Measurements from ENCODE around the gene FMO2.

The FMO2 gene

DNA sequence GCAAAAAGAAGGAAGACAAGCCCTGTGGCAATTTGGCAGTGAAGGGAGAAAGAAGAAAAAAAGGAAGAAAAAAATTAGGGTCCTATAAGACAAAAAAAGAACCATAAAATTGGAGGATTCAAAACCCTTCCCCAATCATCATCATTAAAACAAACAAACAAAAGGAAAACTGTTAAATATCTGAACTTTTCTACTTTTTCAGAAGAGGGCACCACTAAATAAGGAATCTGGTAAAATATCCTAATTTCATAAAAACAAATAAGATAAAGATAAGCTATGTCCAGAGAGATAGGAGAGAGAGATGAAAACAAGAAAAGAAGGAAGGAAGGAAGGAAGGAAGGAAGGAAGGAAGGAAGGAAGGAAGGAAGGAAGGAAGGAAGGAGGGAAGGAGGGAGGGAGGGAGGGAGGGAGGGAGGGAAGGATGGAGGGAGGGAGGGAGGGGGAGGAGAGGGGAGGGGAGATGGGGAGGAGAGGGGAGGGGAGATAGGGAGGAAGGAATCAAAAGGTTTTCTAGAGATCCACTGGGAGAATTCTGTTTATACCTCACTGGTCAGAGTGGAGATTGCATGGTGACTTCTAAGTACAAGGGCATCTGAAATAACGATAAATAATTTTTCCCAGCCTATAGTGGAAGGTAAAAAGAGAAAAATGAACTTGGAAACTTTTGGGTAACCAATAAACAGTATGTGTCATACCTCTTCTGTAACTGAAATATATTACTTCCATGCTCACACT, 10.4 kb upstream of the FMO2 start:
- DNase-seq (ENCODE audit: low read depth) = no peak

DNA sequence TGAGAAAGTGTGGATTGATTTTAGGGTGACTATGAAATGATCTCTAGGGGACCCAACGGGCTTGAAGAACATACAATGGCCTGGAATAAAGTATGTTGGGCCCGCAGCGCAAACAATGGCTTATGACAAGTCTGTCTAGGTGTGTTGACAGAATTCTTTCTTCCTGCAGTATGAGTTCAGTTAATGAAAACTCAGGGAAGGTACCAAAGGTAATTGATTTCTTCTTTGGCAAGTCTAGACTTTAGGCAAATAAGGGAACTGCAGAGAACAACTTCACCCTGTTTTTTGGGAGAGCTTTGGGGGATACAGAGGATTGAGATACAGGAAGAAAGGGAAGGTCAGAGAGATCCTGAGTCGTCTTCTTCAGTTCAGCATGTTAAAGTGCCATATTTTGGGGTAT, 7.8 kb upstream of the FMO2 start:
- DNase-seq (ENCODE audit: low read depth) = no peak

DNA sequence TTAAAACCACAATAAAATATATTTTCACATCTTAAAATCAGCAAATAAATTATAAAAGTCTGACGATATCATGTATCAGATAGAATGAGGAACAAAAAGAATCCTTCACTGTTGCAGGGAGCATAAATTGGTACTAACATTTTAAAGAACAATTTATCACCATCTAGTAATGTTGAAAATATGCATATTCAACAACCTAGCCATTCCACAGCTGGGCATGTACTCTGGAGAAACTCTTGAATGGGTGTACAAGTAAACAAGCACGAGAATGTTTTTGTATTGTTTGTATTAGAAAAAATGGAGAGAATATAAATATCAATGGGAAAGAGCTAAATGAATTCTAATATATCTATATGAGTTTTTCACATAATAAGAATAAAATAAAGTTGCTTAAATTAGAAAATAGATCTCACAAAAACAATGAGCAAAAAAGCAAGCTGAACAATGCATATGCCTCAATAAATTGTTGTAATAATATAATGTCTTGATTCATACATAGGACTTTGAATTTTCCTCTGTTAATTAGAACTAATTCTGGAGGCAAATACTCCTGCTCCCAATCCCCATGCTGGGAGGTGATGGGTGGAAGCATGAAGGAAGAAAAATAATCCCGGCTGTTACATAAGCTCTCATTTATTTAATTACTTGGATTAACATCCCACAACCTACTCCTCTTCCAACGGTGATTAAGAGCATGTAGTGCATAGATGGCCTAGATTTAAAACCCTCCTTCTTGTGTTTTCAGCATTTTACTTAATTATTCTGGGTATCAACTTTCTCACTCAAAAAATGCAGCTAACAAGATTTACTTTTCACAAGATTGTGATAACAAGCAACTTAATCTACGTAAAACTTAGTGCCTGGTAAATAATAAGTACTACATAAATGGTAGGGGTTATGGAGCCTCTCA, 5.5 kb upstream of the FMO2 start:
- no peak for DNase-seq (ENCODE audit: low read depth)

GRCh38 chr1:171180670-171181069, 4.4 kb upstream of the FMO2 start:
- DNase-seq (ENCODE audit: low read depth) = no peak

DNA sequence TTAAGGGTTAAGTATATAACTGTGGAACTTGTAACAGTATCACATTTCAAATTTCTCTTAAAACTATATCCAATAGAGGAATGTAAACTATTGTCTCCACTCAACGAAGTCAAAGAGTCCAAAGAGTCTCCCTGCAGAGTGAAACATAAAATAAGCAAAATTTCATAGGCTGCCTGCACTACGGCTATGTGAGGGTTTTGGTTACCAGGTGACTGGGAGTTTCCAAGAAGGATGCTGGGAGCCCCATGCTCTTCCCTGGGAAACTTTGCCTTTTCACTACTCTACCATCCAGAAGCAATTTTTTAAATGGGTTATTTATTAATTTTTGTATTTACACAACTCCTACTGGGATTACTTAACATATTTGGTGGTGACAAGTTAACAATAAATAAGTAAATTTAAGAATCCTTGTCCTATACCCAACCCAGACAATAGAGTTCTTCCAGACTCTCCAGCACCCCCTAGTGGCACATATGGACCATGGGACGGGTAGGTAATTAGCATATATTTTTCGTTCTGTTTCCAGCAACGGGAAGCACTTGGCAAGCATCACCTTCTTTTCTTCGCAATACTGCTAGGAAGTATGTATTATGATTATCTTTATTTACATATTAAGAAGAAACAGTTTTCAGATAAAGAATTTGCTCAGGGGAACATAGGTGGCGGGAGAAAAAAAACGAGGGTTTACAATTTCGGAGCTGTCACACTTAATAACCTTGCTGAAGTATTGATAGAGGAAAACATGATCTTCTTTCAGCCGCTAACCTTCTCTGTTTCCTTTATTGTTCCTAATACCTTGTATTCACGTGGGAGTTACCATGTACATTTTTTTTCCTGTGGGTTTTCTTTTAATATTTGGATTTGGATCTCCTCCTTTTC, 3.5 kb downstream of the FMO2 start:
- peak; percentile 38 for DNase-seq (ENCODE audit: low read depth)

- DNase-seq (ENCODE audit: low read depth) = no peak
These were observed 6.9 kb downstream of the FMO2 start for GRCh38 chr1:171191992-171192391.

GRCh38 chr1:171195767-171196166, 10.7 kb downstream of the FMO2 start:
- DNase-seq (ENCODE audit: low read depth) = no peak

- no peak for DNase-seq (ENCODE audit: low read depth)
These were observed 11.3 kb downstream of the FMO2 start for GRCh38 chr1:171196351-171196750.

GRCh38 chr1:171198081-171198480, 13.0 kb downstream of the FMO2 start:
- no peak for DNase-seq (ENCODE audit: low read depth)

GRCh38 chr1:171204296-171204695, 19.2 kb downstream of the FMO2 start:
- DNase-seq (ENCODE audit: low read depth) = no peak

DNA sequence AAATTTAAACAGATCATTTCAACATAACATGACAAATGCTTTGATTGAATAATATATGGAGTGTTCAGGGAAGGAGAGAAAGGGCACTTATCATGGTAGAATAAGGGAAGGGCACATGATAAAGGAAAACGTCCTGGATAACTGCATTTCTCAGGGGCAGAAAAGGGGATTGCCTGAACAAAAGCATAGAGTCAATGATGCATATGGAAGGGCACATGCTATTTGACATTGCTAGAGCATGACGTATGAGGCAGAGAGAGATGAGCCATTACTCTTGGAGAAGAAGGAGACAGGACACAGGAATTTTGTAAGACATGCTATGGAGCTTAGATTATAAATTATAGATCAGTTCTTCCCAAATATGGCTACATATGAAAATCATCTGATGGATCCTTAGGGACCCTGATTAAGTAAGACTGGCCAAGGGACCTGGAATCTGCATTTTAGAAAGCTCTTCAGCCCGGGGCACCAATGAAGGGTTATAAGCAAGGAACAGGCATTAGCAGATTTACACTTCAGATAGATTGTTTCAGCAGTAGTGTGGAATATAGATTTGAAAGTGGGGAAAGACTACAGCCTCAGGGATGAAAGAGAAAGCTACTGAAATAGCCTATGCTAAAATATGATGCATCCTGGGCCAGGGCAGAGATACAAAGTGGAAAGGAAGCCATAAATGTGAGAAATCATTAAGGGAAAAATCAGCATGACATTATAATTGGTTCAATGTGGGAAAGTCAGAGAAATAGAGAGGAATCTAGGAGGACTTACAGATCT, 21.3 kb downstream of the FMO2 start:
- no peak for DNase-seq (ENCODE audit: low read depth)

DNA sequence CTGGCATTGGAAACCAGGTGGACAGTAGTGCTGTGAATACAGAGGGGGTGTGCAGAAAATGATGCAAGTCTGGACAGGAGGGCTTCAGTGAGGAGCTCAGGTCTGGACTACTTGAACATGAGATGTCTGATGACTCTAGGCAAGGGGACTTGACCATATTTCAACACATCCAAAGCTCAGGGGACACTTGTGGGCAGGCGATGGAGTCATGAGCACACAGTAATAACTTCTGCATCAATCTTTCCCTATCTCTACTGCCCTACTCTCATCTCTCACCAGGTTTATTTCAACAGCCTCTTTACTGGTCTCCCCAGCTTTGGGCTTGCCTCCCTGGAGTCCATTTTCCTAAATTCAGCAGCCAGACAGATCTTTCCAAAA, 21.9 kb downstream of the FMO2 start:
- DNase-seq (ENCODE audit: low read depth) = no peak

- DNase-seq (ENCODE audit: low read depth) = no peak
These were observed 22.3 kb downstream of the FMO2 start for GRCh38 chr1:171207377-171207776.

DNA sequence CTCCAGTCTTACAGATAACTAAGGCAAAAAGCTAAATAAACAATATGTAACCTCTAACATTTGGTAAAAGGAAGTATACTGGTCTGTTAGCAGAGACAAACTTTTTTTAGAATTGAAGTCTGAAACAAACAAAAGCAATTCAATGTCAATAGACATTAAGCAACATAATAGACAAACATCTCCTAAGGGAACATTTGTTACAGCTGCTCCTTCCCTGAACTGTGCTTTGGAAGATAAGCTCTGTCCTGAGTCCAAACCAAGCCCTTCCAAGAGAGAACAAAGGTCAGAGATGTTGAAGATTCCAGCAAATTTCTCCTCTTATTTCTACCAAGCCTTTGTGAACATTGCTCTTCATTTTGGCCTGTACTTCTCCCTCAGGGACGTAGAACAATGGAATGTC, 25.3 kb downstream of the FMO2 start:
- no peak for DNase-seq (ENCODE audit: low read depth)

DNA sequence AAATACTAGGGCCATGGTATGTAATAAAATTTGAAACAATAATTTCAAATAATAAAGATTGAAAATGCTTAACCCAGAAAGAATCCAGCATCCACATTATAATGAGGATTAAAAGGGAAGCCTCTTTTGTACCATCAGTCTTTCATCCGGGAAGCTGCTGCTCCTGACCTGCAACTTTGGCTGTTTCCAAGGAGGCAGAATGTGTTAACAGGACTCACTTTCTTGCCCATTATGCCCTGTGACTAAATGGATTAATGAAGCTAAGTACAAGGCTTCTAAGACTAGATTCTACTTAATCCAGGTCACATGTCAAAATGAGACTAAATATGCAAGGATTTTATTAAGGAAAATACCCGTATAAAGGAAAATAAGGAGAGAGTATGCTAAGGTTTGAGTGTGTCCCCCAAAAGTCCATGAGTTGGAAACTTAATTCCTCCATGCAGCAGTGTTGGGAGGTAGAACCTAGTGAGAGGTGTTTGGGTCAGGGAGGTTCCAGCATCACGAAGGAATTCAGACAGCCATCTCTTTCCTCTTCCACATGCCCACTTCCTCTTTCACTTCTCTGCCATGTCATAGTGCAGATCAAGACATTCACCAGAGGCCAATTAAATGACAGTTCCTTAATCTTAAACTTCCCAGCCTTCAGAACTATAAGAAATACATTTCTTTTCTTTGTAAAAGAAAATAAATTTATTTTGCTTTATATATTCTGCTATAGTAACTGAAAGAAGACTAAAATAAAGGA, 27.7 kb downstream of the FMO2 start:
- DNase-seq (ENCODE audit: low read depth) = no peak

DNA sequence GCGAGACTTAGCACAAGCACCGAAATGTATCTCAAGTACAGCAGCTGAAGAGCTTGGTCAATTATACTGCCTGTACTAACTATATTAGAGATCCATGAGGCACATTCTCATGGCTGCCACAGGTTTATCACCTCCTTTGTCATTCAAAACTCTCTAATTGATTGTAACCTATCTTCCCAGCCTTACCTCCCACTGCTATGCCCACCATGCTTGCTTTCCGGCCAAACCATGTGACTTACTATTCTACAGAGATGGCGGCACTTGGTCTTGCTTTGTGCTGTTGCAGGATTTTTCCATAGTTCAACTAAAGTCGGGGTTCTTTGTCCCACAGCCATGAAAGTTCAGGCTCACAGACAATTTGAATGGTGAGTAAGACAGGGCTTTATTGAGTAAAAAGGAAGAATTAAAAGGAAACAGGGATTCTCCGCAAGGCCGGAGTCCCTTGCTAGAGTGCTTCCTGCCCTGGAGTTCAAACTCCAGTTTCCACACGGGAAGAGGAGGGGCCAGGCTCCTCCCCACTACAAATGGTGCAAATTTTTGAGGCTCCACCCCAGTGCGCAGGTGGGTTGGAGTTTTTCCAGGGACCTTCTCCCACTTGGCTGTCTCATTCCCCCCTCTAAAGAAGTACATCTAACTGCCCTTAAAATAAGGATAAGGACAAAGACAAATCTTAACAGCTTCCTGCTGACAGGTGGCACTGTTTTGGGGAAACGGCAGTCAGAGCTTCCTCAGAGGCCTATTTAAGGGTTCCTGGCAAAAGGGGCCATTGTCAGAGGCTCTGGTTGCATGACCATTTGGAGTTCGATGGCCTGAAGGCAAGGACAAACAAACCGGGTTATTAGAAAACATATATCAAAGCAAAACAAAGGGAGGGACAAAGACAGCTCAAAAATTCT, 28.7 kb downstream of the FMO2 start:
- DNase-seq (ENCODE audit: low read depth) = no peak

- no peak for DNase-seq (ENCODE audit: low read depth)
These were observed 32.8 kb downstream of the FMO2 start for GRCh38 chr1:171217658-171218443.

GRCh38 chr1:171218661-171219060, 33.6 kb downstream of the FMO2 start:
- no peak for DNase-seq (ENCODE audit: low read depth)

Data from HS-27A (cell line).